H1 (cell line): ENCODE measurements around the gene CNTN5. TPM values are rescaled to one million over a fixed set of nuclear protein-coding genes. Genes with fewer than 3 reads are reported as not detected.

Experiments
- CTCF ChIA-PET: fragments of 300-600 bp; sonication (Branson Sonifier 250); formaldehyde crosslinking; loops from one replicate; lab custom pipeline; 2021; ENCODE audit not compliant: partially characterized antibody; lab: Charles Lee
- POLR2A ChIA-PET: fragments of 300-600 bp; sonication (Branson Sonifier 250); formaldehyde crosslinking; loops from one replicate; lab custom pipeline; 2021; ENCODE audit warnings: inconsistent platforms; ENCODE audit not compliant: partially characterized antibody; lab: Charles Lee
- DNase-seq, 2 experiments: peaks; one replicate each; pipeline versions ENCODE4 v3.0.0 to v3.0.0-alpha.2; 2010 to 2022; ENCODE audit warnings: low spot score in 2 of 2, low read depth in 1 of 2, mixed read lengths in 1 of 2
- FAIRE-seq: peaks from 2 replicates; lab custom pipeline; 2011; peaks lifted over from hg19 to GRCh38; lab: Jason Lieb, UNC
- H2AFZ ChIP-seq: 2 replicates; pipeline ENCODE4 v1.8.1; 2012; ENCODE audit warnings: low read length, inconsistent platforms
- H2AK5ac ChIP-seq: 2 replicates; pipeline ENCODE4 v1.6.1; 2013; ENCODE audit warnings: low read depth, low read length
- H2BK120ac ChIP-seq: replicated peaks from 2 replicates; pipeline ENCODE3; 2013; ENCODE audit warnings: low read depth, low read length, inconsistent platforms
- H2BK12ac ChIP-seq: 2 replicates; pipeline ENCODE4 v1.6.1; 2013; ENCODE audit warnings: low read depth, low read length
- H2BK15ac ChIP-seq: 2 replicates; pipeline ENCODE4 v1.6.1; 2013; ENCODE audit warnings: low read length
- H2BK20ac ChIP-seq: 2 replicates; pipeline ENCODE4 v1.6.1; 2013; ENCODE audit warnings: low read length
- H2BK5ac ChIP-seq: 2 replicates; pipeline ENCODE4 v1.6.1; 2013; ENCODE audit warnings: low read depth, low read length
- H3K14ac ChIP-seq: 2 replicates; pipeline ENCODE4 v1.6.1; 2013; ENCODE audit warnings: inconsistent platforms; ENCODE audit not compliant: insufficient read length
- H3K18ac ChIP-seq: 2 replicates; pipeline ENCODE4 v1.6.1; 2013; ENCODE audit warnings: low read length; ENCODE audit errors: extremely low read depth
- H3K23ac ChIP-seq: 2 replicates; pipeline ENCODE4 v1.6.1; 2013; ENCODE audit warnings: inconsistent platforms; ENCODE audit not compliant: insufficient read length
- H3K23me2 ChIP-seq: 2 replicates; pipeline ENCODE4 v1.6.1; 2013; ENCODE audit warnings: low read depth, low read length
- H3K27ac ChIP-seq: 2 replicates; pipeline ENCODE4 v1.6.1; 2011; ENCODE audit warnings: low read depth, low read length, inconsistent platforms
- H3K27me3 ChIP-seq, 4 experiments: replicated peaks in 1 of 4; 1 replicate in 1 of 4; 2 replicates in 3 of 4; pipeline versions ENCODE4 v1.6.1 to v1.8.1; 2011 to 2013; ENCODE audit warnings: low read length in 3 of 4, mild to moderate bottlenecking in 3 of 4, inconsistent platforms in 2 of 4, mixed read lengths in 2 of 4, moderate library complexity in 1 of 4; ENCODE audit not compliant: control insufficient read depth in 3 of 4, insufficient read depth in 3 of 4; ENCODE audit errors: extremely low read depth in 1 of 4
- H3K36me3 ChIP-seq, 4 experiments: 2 replicates each; pipeline versions ENCODE4 v1.6.1 to v1.8.1; 2011 to 2013; ENCODE audit warnings: mild to moderate bottlenecking in 4 of 4, low read length in 3 of 4, moderate library complexity in 2 of 4, control low read depth in 1 of 4, inconsistent platforms in 1 of 4; ENCODE audit not compliant: insufficient read depth in 4 of 4, control insufficient read depth in 2 of 4
- H3K4ac ChIP-seq: replicated peaks from 2 replicates; pipeline ENCODE3; 2013; ENCODE audit warnings: low read length, low read depth, mixed read lengths, inconsistent platforms; ENCODE audit not compliant: insufficient read length
- H3K4me1 ChIP-seq, 4 experiments: replicated peaks in 1 of 4; 1 replicate in 1 of 4; 2 replicates in 3 of 4; pipeline versions ENCODE4 v1.6.1 to v1.8.1; 2011 to 2013; ENCODE audit warnings: low read length in 3 of 4, inconsistent platforms in 2 of 4, mixed read lengths in 1 of 4; ENCODE audit not compliant: insufficient read depth in 4 of 4, control insufficient read depth in 3 of 4
- H3K4me2 ChIP-seq, 2 experiments: 2 replicates each; pipeline versions ENCODE4 v1.6.1 to v1.8.1; 2011 to 2013; ENCODE audit warnings: low read depth in 2 of 2, low read length in 2 of 2, control low read depth in 1 of 2, inconsistent platforms in 1 of 2, mild to moderate bottlenecking in 1 of 2; ENCODE audit not compliant: insufficient read depth in 1 of 2
- H3K4me3 ChIP-seq, 4 experiments: fragments of 200-600, 300-600 bp in 1 of 4; sonication (generic), shearing (Covaris generic), sonication (Bioruptor Twin) in 1 of 4; 2 replicates each; pipeline versions ENCODE4 v1.5.1 to v1.8.1; 2011 to 2016; ENCODE audit warnings: low read length in 4 of 4, low read depth in 3 of 4, control low read depth in 2 of 4, inconsistent platforms in 2 of 4, mild to moderate bottlenecking in 2 of 4, mixed read lengths in 1 of 4, moderate library complexity in 1 of 4; ENCODE audit not compliant: insufficient read depth in 2 of 4; ENCODE audit errors: extremely low read depth in 1 of 4
- H3K56ac ChIP-seq: replicated peaks from 2 replicates; pipeline ENCODE3; 2013; ENCODE audit warnings: low read depth, mild to moderate bottlenecking, mixed read lengths, low read length, inconsistent platforms; ENCODE audit not compliant: insufficient read length
- H3K79me1 ChIP-seq: 2 replicates; pipeline ENCODE4 v1.6.1; 2013; ENCODE audit warnings: low read depth, low read length, control low read depth
- H3K79me2 ChIP-seq, 2 experiments: 2 replicates each; pipeline versions ENCODE4 v1.6.1 to v1.8.1; 2012 to 2013; ENCODE audit warnings: low read length in 2 of 2, mild to moderate bottlenecking in 2 of 2, inconsistent platforms in 1 of 2; ENCODE audit not compliant: insufficient read depth in 2 of 2, control insufficient read depth in 1 of 2
- H3K9ac ChIP-seq, 4 experiments: replicated peaks in 1 of 4; 1 replicate in 1 of 4; 2 replicates in 3 of 4; pipeline versions ENCODE4 v1.6.1 to v1.8.1; 2011 to 2013; ENCODE audit warnings: low read depth in 3 of 4, low read length in 3 of 4, control low read depth in 2 of 4, mild to moderate bottlenecking in 2 of 4, moderate library complexity in 2 of 4, inconsistent platforms in 1 of 4; ENCODE audit errors: extremely low read depth in 1 of 4
- H3K9me3 ChIP-seq, 2 experiments: 2 replicates each; pipeline versions ENCODE4 v1.6.1 to v1.8.1; 2012 to 2013; ENCODE audit warnings: mild to moderate bottlenecking in 2 of 2, moderate library complexity in 2 of 2, control low read depth in 1 of 2, inconsistent platforms in 1 of 2, low read depth in 1 of 2, low read length in 1 of 2, mixed read lengths in 1 of 2; ENCODE audit not compliant: insufficient read depth in 2 of 2
- H4K20me1 ChIP-seq, 2 experiments: replicated peaks in 1 of 2; 2 replicates each; pipeline versions ENCODE3 to v1.8.1; 2011 to 2013; ENCODE audit warnings: inconsistent platforms in 2 of 2, low read length in 2 of 2, mild to moderate bottlenecking in 1 of 2; ENCODE audit not compliant: insufficient read depth in 2 of 2, control insufficient read depth in 1 of 2
- H4K5ac ChIP-seq: 2 replicates; pipeline ENCODE4 v1.6.1; 2013; ENCODE audit warnings: low read length, low read depth, mixed read lengths, inconsistent platforms; ENCODE audit not compliant: insufficient read length
- H4K8ac ChIP-seq: 2 replicates; pipeline ENCODE4 v1.8.0; 2013; ENCODE audit warnings: mild to moderate bottlenecking, moderate library complexity, low read length, inconsistent platforms; ENCODE audit not compliant: insufficient read depth; ENCODE audit errors: extremely low read depth
- H4K91ac ChIP-seq: replicated peaks from 2 replicates; pipeline ENCODE3; 2013; ENCODE audit warnings: low read length, mixed read lengths, inconsistent platforms; ENCODE audit not compliant: insufficient read length
- BRCA1 ChIP-seq: IDR thresholded peaks from 2 replicates; pipeline ENCODE4 v1.6.1; 2012; ENCODE audit warnings: low read depth, low read length, improper control_type of control experiment
- CHD1 ChIP-seq: IDR thresholded peaks from 2 replicates; pipeline ENCODE4 v1.6.1; 2012; ENCODE audit warnings: low read depth, low read length, improper control_type of control experiment
- NRF1 ChIP-seq: IDR thresholded peaks from 2 replicates; pipeline ENCODE4 v1.6.1; 2011; ENCODE audit warnings: mild to moderate bottlenecking, low read depth, low read length, improper control_type of control experiment
- RBBP5 ChIP-seq: IDR thresholded peaks from 2 replicates; pipeline ENCODE4 v1.7.1; 2012; ENCODE audit warnings: low read depth, mild to moderate bottlenecking, inconsistent platforms, low read length, moderate library complexity, borderline replicate concordance
- SAP30 ChIP-seq: fragments of 300-600 bp; sonication (generic); IDR thresholded peaks from 2 replicates; pipeline ENCODE4 v1.7.1; 2012; ENCODE audit warnings: low read length, moderate library complexity, mild to moderate bottlenecking, inconsistent platforms; ENCODE audit not compliant: insufficient read depth, insufficient replicate concordance
- TBP ChIP-seq: IDR thresholded peaks from 2 replicates; pipeline ENCODE4 v1.6.1; 2011; ENCODE audit warnings: low read depth, low read length, improper control_type of control experiment
- ZNF274 ChIP-seq: IDR thresholded peaks from 2 replicates; pipeline ENCODE4 v1.7.0; 2012; ENCODE audit warnings: low read length, borderline replicate concordance; ENCODE audit errors: extremely low read depth
- polyA plus RNA-seq, 7 experiments: library from polyadenylated mRNA; depleted of rRNA in 3 of 7; stranded (reverse) in 5 of 7; unstranded in 2 of 7; fragments of >200 nt in 5 of 7; fragments of 200-250 nt in 2 of 7; gene quantifications; 1 replicate in 5 of 7; 2 replicates in 1 of 7; 4 replicates in 1 of 7; pipeline versions ENCODE4 v1.2.1 to v1.2.3, GENCODE V29; 2011 to 2013; ENCODE audit warnings: missing spikeins in 2 of 7, mixed read lengths in 2 of 7
- total RNA-seq: library from RNA; stranded (reverse); fragmentation: NEBNext Ultra II Directional; extraction: Animal tissue kit (Norgen Biotek cat#: 25700); gene quantifications from 2 replicates; pipeline ENCODE4 v1.2.1, GENCODE V29; 2021

CNTN5 gene
- total and polyA plus RNA-seq, 2 of the 8 experiments (the other 6 are each of a cell fraction or from before 2014, with no cell fraction given), result not detected

GRCh38 chr11:100152766-100153165 lies 1132.0 kb downstream of the CNTN5 start:
- CTCF ChIA-PET, result no interaction called here
- Histone ChIP-seq H3K4me3 (no peak overlapping the region), H3K56ac (no peak overlapping the region)

More at GRCh38 chr11:100152766-100153165, 1132.0 kb downstream of the CNTN5 start:
- Histone ChIP-seq H3K14ac (no peak overlapping the region), H2AK5ac (no peak overlapping the region), H3K36me3 (no peaks in the 10 kb centered on the region), H3K27ac (no peak overlapping the region), H3K9me3 (no peaks in the 10 kb centered on the region), H2BK120ac (no peak overlapping the region), H2BK5ac (no peak overlapping the region), H4K91ac (no peak overlapping the region), H3K4me2 (no peak overlapping the region), H3K4ac (no peak overlapping the region), H3K23ac (no peak overlapping the region), H3K18ac (no peak overlapping the region), H3K27me3 (no peaks in the 10 kb centered on the region), H4K8ac (no peak overlapping the region), H2BK15ac (no peak overlapping the region), H2BK12ac (no peak overlapping the region), H3K79me2 (no peaks in the 10 kb centered on the region), H2BK20ac (no peak overlapping the region), H4K20me1 (no peaks in the 10 kb centered on the region), H3K79me1 (no peaks in the 10 kb centered on the region), H3K23me2 (no peaks in the 10 kb centered on the region; the same call in 1 of the 2 replicates), H3K9ac (no peak overlapping the region), H3K4me1 (no peaks in the 10 kb centered on the region), H2AFZ (no peak overlapping the region), H4K5ac (no peak overlapping the region)
- DNase-seq (no peak), FAIRE-seq (no peak)
- TF ChIP-seq NRF1, result no peak
- TF ChIP-seq BRCA1, result no peak
- TF ChIP-seq SAP30, result no peak
- TF ChIP-seq RBBP5, result no peak
- no peak for TF ChIP-seq CHD1
- no peak for TF ChIP-seq TBP
- TF ChIP-seq ZNF274, result no peak
- POLR2A ChIA-PET, result no interaction called here
